ENCODE results near the gene SLC35G4. TPM values are rescaled to one million over a fixed set of nuclear protein-coding genes. Genes with fewer than 3 reads are reported as not detected.

The SLC35G4 gene
- total RNA-seq, 1 donor from 2014 or later: not detected

DNA sequence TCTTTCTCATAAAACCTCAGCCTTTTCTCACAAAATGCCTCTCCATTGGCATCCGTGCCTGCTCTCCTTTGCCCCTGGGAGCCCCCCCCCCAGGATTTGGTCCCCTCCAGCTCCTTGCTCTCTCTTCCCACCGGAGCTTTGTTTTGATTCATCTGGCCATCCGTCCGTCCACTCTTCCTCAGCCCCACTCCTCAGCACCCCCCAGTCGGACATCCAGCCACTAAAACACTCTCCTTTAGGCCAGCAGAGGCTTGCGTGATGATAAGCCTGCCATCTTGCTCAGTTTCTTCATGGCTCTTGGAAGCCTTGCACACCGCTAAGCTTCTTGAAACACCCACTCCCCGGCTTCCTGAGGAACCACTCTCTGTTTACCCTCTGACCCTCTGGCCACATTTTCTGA is 48.2 kb downstream of the SLC35G4 start:
- H3K4me3 ChIP-seq (ENCODE audit: low read depth, low read length): no peak overlapping the region
- peaks cover 7% of the 10 kb centered on the region for H3K27me3 ChIP-seq (ENCODE audit: control insufficient read depth, insufficient read depth, low read length)
- no peak for DNase-seq (ENCODE audit: low read depth)
- TF ChIP-seq, protein P1, sequence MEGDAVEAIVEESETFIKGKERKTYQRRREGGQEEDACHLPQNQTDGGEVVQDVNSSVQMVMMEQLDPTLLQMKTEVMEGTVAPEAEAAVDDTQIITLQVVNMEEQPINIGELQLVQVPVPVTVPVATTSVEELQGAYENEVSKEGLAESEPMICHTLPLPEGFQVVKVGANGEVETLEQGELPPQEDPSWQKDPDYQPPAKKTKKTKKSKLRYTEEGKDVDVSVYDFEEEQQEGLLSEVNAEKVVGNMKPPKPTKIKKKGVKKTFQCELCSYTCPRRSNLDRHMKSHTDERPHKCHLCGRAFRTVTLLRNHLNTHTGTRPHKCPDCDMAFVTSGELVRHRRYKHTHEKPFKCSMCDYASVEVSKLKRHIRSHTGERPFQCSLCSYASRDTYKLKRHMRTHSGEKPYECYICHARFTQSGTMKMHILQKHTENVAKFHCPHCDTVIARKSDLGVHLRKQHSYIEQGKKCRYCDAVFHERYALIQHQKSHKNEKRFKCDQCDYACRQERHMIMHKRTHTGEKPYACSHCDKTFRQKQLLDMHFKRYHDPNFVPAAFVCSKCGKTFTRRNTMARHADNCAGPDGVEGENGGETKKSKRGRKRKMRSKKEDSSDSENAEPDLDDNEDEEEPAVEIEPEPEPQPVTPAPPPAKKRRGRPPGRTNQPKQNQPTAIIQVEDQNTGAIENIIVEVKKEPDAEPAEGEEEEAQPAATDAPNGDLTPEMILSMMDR (IDR thresholded peaks at IDR 0.05; ENCODE audit: insufficient read depth, low read length, poor library complexity, severe bottlenecking): no peak
- no peaks in the 10 kb centered on the region for H3K36me3 ChIP-seq (ENCODE audit: control insufficient read depth, insufficient read depth, low read length)

DNA sequence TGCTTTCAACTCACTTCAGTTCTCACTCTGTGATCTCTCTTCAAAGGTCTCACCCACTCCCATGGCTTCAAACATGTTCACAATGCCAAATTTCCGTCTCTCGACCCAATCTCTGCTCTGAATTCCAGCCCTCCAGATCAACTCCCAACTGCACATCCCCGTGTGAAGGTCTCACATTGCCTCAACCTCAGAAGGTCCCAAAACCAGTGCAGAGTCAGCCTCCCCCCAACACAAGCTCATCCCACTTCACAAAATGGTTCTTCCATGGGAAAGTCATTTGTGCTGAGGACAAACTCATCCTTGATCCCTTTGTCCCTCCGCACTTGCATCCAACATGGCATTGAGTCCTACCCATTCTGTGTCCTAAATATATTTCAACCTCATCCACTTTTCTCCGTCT is 48.6 kb downstream of the SLC35G4 start:
- TF ChIP-seq, protein P1 (IDR thresholded peaks at IDR 0.05; ENCODE audit: insufficient read depth, low read length, poor library complexity, severe bottlenecking): no peak

DNA sequence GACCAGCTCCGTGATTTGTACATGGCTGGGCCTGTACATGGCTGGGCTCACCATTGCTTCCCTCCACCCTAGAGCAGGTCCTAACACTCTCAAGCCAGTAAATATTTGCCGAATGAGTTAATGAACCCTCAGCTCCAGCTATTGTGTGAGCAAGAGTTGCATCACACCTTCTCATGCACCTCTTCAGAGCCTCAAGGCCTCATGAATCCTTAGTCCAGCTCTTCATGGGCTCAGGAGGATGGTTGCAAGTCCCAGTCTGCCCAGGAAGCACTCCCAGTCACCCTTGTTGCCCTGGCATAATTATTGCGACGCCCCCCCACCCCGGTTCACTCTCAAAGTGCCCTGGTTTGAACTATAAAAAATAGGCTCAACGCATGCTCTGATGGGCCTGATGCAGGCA is 49.6 kb downstream of the SLC35G4 start:
- Histone ChIP-seq H3K36me3 (ENCODE audit: control insufficient read depth, insufficient read depth, low read length) (no peaks in the 10 kb centered on the region), H3K27me3 (ENCODE audit: control insufficient read depth, insufficient read depth, low read length) (peaks cover 6% of the 10 kb centered on the region), H3K4me3 (ENCODE audit: low read depth, low read length) (no peak overlapping the region)
- TF ChIP-seq, protein P1 (IDR thresholded peaks at IDR 0.05; ENCODE audit: insufficient read depth, low read length, poor library complexity, severe bottlenecking): no peak
- DNase-seq (ENCODE audit: low read depth): no peak

More for the DNA sequence above, 48.6 kb downstream of the SLC35G4 start:
- H3K4me3 ChIP-seq (ENCODE audit: low read depth, low read length): no peak overlapping the region
- peaks cover 7% of the 10 kb centered on the region for H3K27me3 ChIP-seq (ENCODE audit: control insufficient read depth, insufficient read depth, low read length)
- no peak for DNase-seq (ENCODE audit: low read depth)
- H3K36me3 ChIP-seq (ENCODE audit: control insufficient read depth, insufficient read depth, low read length): no peaks in the 10 kb centered on the region

Other genes with a start within 250 kb of the SLC35G4 start
- gene GNAL, start 79.7 kb downstream of the SLC35G4 start, total RNA-seq: 9.6 and 14.7 TPM in 2 replicates
- 95.4 and 96.9 TPM in 2 replicates for gene CHMP1B, start 241.8 kb downstream of the SLC35G4 start, total RNA-seq